DND-41 (cell line): ENCODE data around the gene DENND11.

Source experiments
- CTCF ChIP-seq: IDR thresholded peaks from 2 replicates; pipeline ENCODE4 v1.5.1; 2012; ENCODE audit warnings: borderline replicate concordance, low read length, moderate library complexity, mild to moderate bottlenecking; ENCODE audit not compliant: poor library complexity, severe bottlenecking; ENCODE audit errors: extremely low read depth
- EZH2 ChIP-seq: IDR thresholded peaks from 3 replicates; pipeline ENCODE4 v1.6.1; 2012; ENCODE audit warnings: borderline replicate concordance, low read depth, mild to moderate bottlenecking, moderate library complexity, low read length, inconsistent platforms; ENCODE audit not compliant: severe bottlenecking

GRCh38 chr7:141675436-141676215 lies 26.3 kb downstream of the DENND11 start:
- TF ChIP-seq CTCF (no peak), EZH2 (no peak)
